Stomach (tissue), 4 donors: ENCODE results near the gene TASOR.

Source experiments
- POLR2A ChIP-seq, 4 donors: fragments of 450-650 bp; IDR thresholded peaks; one replicate each; pipeline ENCODE4 v1.6.1; 2016; ENCODE audit warnings: antibody characterized with exemption in 4 of 4, control low read depth in 2 of 4, mild to moderate bottlenecking in 1 of 4, moderate library complexity in 1 of 4
- POLR2AphosphoS5 ChIP-seq, 3 donors: sonication (generic); formaldehyde crosslinking; IDR thresholded peaks; one replicate each; pipeline ENCODE4 v1.6.1; 2016; ENCODE audit warnings: antibody characterized with exemption in 3 of 3
- TF ChIP-seq, protein P1 (sequence below), 7 experiments: fragments of 450-650 bp in 4 of 7; fragments of 200-600 bp in 3 of 7; sonication (generic) in 3 of 7; IDR thresholded peaks; one replicate each; pipeline ENCODE4 v1.5.1; 2016 to 2019; ENCODE audit warnings: antibody characterized with exemption in 7 of 7, control low read depth in 2 of 7, mild to moderate bottlenecking in 1 of 7

DNA sequence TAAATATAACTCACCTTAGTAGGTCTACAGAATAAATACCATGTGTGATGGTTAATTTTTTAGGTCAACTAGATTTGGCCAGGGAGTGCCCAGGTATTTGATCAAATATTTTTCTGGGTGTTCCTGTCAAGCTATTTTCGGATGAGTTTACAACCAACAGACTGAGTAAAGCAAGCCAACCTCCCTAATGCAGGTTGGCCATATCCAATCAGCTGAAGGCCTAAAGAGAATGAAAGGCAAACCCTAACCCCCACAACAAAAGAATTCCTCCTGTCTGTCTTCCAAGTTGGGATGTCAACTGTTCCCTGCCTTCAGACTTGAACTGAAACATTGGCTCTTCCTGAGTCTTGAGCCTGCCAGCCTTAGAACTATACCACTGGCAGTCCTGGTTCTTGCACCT, 28.6 kb downstream of the TASOR start:
- TF ChIP-seq POLR2AphosphoS5 (IDR thresholded peaks at IDR 0.05) (no peak), POLR2A (IDR thresholded peaks at IDR 0.05) (no peak)
- TF ChIP-seq, protein P1, sequence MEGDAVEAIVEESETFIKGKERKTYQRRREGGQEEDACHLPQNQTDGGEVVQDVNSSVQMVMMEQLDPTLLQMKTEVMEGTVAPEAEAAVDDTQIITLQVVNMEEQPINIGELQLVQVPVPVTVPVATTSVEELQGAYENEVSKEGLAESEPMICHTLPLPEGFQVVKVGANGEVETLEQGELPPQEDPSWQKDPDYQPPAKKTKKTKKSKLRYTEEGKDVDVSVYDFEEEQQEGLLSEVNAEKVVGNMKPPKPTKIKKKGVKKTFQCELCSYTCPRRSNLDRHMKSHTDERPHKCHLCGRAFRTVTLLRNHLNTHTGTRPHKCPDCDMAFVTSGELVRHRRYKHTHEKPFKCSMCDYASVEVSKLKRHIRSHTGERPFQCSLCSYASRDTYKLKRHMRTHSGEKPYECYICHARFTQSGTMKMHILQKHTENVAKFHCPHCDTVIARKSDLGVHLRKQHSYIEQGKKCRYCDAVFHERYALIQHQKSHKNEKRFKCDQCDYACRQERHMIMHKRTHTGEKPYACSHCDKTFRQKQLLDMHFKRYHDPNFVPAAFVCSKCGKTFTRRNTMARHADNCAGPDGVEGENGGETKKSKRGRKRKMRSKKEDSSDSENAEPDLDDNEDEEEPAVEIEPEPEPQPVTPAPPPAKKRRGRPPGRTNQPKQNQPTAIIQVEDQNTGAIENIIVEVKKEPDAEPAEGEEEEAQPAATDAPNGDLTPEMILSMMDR (IDR thresholded peaks at IDR 0.05) = no peak
